ENCODE measurements around the gene DLG2. TPM values are rescaled to one million over a fixed set of nuclear protein-coding genes. Genes with fewer than 3 reads are reported as not detected.
"Not testable (repeated sequence)": the region's sequence is repeated elsewhere in the genome, so short reads cannot be mapped to it uniquely, and the experiment has no call there.

Gene DLG2
- total RNA-seq, 4 donors from 2014 or later = 1.3 to 4.7 (median 2.4) TPM

DNA sequence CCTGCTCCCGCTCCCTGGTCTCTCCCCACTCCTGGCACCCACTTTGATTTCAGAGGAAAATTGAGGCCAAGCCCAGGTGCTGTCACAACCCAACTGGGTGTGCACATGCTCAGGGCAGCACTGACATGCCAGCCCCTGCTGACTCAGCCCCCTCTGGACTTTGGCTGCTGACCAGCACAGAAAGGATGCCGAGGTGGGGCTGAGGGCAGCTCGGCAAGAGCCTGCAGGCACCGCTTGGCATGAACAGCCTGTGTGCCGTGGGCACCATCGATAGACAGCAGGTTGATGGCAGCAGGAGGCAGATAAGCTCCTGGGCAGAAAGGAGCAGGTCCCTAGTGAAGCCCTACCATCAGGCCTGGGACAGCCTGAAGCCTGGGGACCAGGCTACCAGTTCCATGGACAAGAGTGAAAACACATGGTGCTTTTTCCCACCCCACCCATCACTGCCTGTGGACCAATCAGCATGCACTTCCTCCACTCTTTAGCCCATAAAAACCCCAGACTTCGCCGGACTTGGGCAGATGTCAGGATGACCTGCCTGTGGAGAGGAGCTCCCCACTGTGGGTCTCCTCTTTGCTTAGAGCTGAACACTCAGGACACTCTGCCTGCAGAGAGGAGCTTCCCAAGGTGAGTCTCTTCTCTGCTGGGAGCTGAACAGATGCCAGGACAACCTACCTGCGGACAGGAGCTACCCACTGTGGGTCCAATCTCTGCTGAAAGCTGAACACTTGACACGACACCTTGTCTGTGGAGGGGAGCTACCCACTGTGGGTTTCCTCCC, 832.3 kb downstream of the DLG2 start:
- no peaks in the 10 kb centered on the region for H3K27me3 ChIP-seq
- no peaks in the 10 kb centered on the region for H3K36me3 ChIP-seq
- no peak overlapping the region for H3K27ac ChIP-seq
- DNase-seq (no peak), ATAC-seq (no peak)
- no peaks in the 10 kb centered on the region for H3K9me3 ChIP-seq
- no peak overlapping the region for H3K4me3 ChIP-seq
- TF ChIP-seq CTCF (IDR thresholded peaks at IDR 0.05 in 4 of 5, conservative IDR thresholded peaks at IDR 0.05 in 1 of 5) = no peak
- TF ChIP-seq POLR2A (IDR thresholded peaks at IDR 0.05) = no peak
- intact Hi-C loops (cut with DNase I; ENCODE audit: low total_unique reads) = no loop called here
- in situ Hi-C loops (cut with MboI; ENCODE audit: low sequenced_read_pairs in 4 of 4) = no loop called here
- no peaks in the 10 kb centered on the region for H3K4me1 ChIP-seq

- no peaks in the 10 kb centered on the region for H3K27me3 ChIP-seq
- H3K4me1 ChIP-seq = no peaks in the 10 kb centered on the region
- ATAC-seq = no peak
- no peaks in the 10 kb centered on the region for H3K36me3 ChIP-seq
- no peaks in the 10 kb centered on the region for H3K9me3 ChIP-seq
- TF ChIP-seq POLR2A (IDR thresholded peaks at IDR 0.05) = no peak
- TF ChIP-seq CTCF (IDR thresholded peaks at IDR 0.05 in 4 of 5, conservative IDR thresholded peaks at IDR 0.05 in 1 of 5) = no peak
- DNase-seq = no peak
- intact Hi-C loops (cut with DNase I; ENCODE audit: low total_unique reads) = no loop called here
- no peak overlapping the region for H3K27ac ChIP-seq
- in situ Hi-C loops (cut with MboI; ENCODE audit: low sequenced_read_pairs in 4 of 4) = no loop called here
- no peak overlapping the region for H3K4me3 ChIP-seq
These were observed 833.8 kb downstream of the DLG2 start for GRCh38 chr11:84793318-84793717.

DNA sequence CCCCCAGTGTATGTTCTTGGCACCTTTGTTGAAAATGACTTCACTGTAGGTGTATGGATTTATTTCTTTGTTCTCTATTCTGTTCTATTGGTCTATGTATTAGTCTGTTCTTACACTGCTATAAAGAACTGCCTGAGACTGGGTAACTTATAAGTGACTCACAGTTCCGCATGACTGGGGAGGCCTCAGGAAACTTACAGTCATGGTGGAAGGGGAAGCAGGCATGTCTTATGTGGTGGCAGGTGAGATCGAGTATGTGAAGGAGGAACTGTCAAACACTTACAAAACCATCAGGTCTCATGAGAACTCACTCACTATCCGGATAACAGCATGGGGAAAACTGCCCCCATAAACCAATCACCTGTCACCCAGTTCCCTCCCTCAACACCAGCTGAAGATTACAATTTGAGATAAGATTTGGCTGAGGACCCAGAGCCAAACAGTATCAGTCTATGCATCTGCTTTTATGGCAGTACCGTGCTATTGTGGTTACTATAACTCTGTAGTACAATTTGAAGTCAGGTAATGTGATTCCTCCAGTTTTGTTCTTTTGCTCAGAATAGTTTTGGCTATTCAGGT, 836.2 kb downstream of the DLG2 start:
- in situ Hi-C loops (cut with MboI; ENCODE audit: low sequenced_read_pairs in 4 of 4) = no loop called here

DNA sequence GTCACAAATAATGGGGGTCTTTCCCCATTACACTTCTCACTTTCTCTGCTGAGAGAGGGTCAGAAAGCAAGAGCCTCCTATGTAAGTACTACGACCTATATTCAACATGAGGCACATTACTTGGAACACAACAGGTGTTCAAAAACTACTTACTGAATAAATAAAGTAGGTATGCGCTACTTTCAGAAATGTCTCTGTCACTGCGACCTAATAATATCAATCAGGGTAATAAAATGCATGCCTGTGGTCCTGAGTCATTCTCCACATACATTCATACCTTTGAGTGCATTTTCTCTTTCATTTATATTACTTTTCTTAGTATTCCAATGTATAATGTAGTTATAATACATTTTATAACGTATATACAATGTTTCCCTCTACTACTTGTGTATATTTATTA, 838.9 kb downstream of the DLG2 start:
- ATAC-seq (no peak), DNase-seq (no peak)
- no peaks in the 10 kb centered on the region for H3K4me1 ChIP-seq
- intact Hi-C loops (cut with DNase I; ENCODE audit: low total_unique reads) = no loop called here
- H3K27me3 ChIP-seq = no peaks in the 10 kb centered on the region
- no peak overlapping the region for H3K27ac ChIP-seq
- H3K4me3 ChIP-seq = no peak overlapping the region
- TF ChIP-seq POLR2A (IDR thresholded peaks at IDR 0.05) = no peak
- TF ChIP-seq CTCF (IDR thresholded peaks at IDR 0.05 in 4 of 5, conservative IDR thresholded peaks at IDR 0.05 in 1 of 5) = no peak
- in situ Hi-C loops (cut with MboI; ENCODE audit: low sequenced_read_pairs in 4 of 4) = no loop called here
- no peaks in the 10 kb centered on the region for H3K9me3 ChIP-seq
- no peaks in the 10 kb centered on the region for H3K36me3 ChIP-seq

More for the DNA sequence above, 836.2 kb downstream of the DLG2 start:
- intact Hi-C loops (cut with DNase I; ENCODE audit: low total_unique reads) = no loop called here
- H3K9me3 ChIP-seq = no peaks in the 10 kb centered on the region
- TF ChIP-seq CTCF (IDR thresholded peaks at IDR 0.05 in 4 of 5, conservative IDR thresholded peaks at IDR 0.05 in 1 of 5) = no peak
- TF ChIP-seq POLR2A (IDR thresholded peaks at IDR 0.05) = no peak
- ATAC-seq = no peak
- H3K4me3 ChIP-seq = no peak overlapping the region
- H3K27me3 ChIP-seq = no peaks in the 10 kb centered on the region
- no peak overlapping the region for H3K27ac ChIP-seq
- H3K4me1 ChIP-seq = no peaks in the 10 kb centered on the region
- no peak for DNase-seq
- H3K36me3 ChIP-seq = no peaks in the 10 kb centered on the region

GRCh38 chr11:84784158-84784557, 843.0 kb downstream of the DLG2 start:
- in situ Hi-C loops (cut with MboI; ENCODE audit: low sequenced_read_pairs in 4 of 4); H3K36me3 ChIP-seq; ATAC-seq; H3K9me3 ChIP-seq; H3K4me3 ChIP-seq; H3K27me3 ChIP-seq; intact Hi-C loops (cut with DNase I; ENCODE audit: low total_unique reads); H3K4me1 ChIP-seq; DNase-seq; H3K27ac ChIP-seq: not testable (repeated sequence)
